HL-60 (cell line): ENCODE data around the gene SLC22A17.

Experiments
- DNase-seq, 2 experiments: peaks; one replicate each; pipeline ENCODE4 v3.0.0-alpha.2; 2010 to 2020; ENCODE audit warnings: low read depth in 1 of 2, low spot score in 1 of 2
- H3K27ac ChIP-seq: fragments of 250-450 bp; sonication (Bioruptor Pico); replicated peaks from 2 replicates; pipeline ENCODE4 v1.5.1; 2020; ENCODE audit warnings: mild to moderate bottlenecking, moderate library complexity
- H3K27me3 ChIP-seq: fragments of 250-450 bp; sonication (Bioruptor Pico); 2 replicates; pipeline ENCODE4 v1.5.1; 2021; ENCODE audit warnings: mild to moderate bottlenecking, moderate library complexity; ENCODE audit not compliant: insufficient read depth, poor library complexity, severe bottlenecking
- H3K4me3 ChIP-seq: replicated peaks from 2 replicates; pipeline ENCODE4 v1.5.1; 2011; ENCODE audit warnings: mild to moderate bottlenecking, control low read depth, low read length; ENCODE audit not compliant: insufficient read depth
- CTCF ChIP-seq: IDR thresholded peaks from one replicate; pipeline ENCODE4 v1.5.1; 2011; ENCODE audit warnings: low read length, control low read depth, inconsistent platforms; ENCODE audit not compliant: insufficient read depth
- GABPA ChIP-seq: IDR thresholded peaks from 2 replicates; pipeline ENCODE4 v1.6.1; 2012; ENCODE audit warnings: low read depth
- POLR2AphosphoS5 ChIP-seq: IDR thresholded peaks from 2 replicates; pipeline ENCODE4 v1.6.1; 2012; ENCODE audit warnings: low read depth
- REST ChIP-seq: IDR thresholded peaks from 2 replicates; pipeline ENCODE4 v1.6.1; 2012; ENCODE audit warnings: low read depth; ENCODE audit not compliant: insufficient replicate concordance
- SPI1 ChIP-seq: IDR thresholded peaks from 2 replicates; pipeline ENCODE4 v1.6.1; 2012; ENCODE audit warnings: low read depth, mild to moderate bottlenecking, borderline replicate concordance

SLC22A17 gene

GRCh38 chr14:23307687-23308644 is 44.7 kb downstream of the SLC22A17 start:
- H3K4me3 ChIP-seq, result peak overlapping the region; percentile 66
- H3K27ac ChIP-seq, result no peak overlapping the region
- H3K27me3 ChIP-seq, result no peaks in the 10 kb centered on the region
- no peak for TF ChIP-seq POLR2AphosphoS5
- TF ChIP-seq CTCF, result no peak
- TF ChIP-seq SPI1, result no peak
- TF ChIP-seq REST, result no peak
- no peak for TF ChIP-seq GABPA
- DNase-seq, result no peak

- TF ChIP-seq REST (no peak), CTCF (no peak), GABPA (no peak), SPI1 (no peak), POLR2AphosphoS5 (no peak)
- Histone ChIP-seq H3K27me3 (no peaks in the 10 kb centered on the region), H3K4me3 (peak overlapping the region; percentile 66), H3K27ac (peak overlapping the region; percentile 79)
- DNase-seq, result no peak
Observed at GRCh38 chr14:23307146-23307530, 45.5 kb downstream of the SLC22A17 start.

- no peak for TF ChIP-seq GABPA
- TF ChIP-seq POLR2AphosphoS5, result peak; percentile 84; the same call in 1 of the 2 replicates
- TF ChIP-seq CTCF, result no peak
- TF ChIP-seq REST, result no peak
- peak; percentile 11; the same call in 1 of the 2 replicates for TF ChIP-seq SPI1
- DNase-seq, result peak; percentile 87 to 89
- Histone ChIP-seq H3K4me3 (peak within 1 kb of the TSS; percentile 66), H3K27me3 (no peaks in the 10 kb centered on the region), H3K27ac (peak within 1 kb of the TSS; percentile 79)
Observed at GRCh38 chr14:23306412-23307145, 46.1 kb downstream of the SLC22A17 start, which contains the start of gene BCL2L2. TSS of gene BCL2L2 (plus strand) at chr14:23306833. CDS start at chr14:23307768, 935 bp downstream.
